T-helper 2 cell treated with Interferon-gamma antibody and Interleukin-4, amounts not matched to agents 5 μg/mL and 100 μg/mL, for 36 hours (primary cell): ENCODE data around the gene NNT.
"Not testable (repeated sequence)": the region's sequence is repeated elsewhere in the genome, so short reads cannot be mapped to it uniquely, and the experiment has no call there.

Experiments used
- DNase-seq: peaks from one replicate; pipeline ENCODE4 v3.0.0; 2021; ENCODE audit warnings: low spot score
- H3K27ac Mint-ChIP-seq: one replicate; pipeline ENCODE4 v1.8.0; 2021; ENCODE audit warnings: mild to moderate bottlenecking, mixed read lengths
- H3K27me3 Mint-ChIP-seq: one replicate; pipeline ENCODE4 v1.8.0; 2021; ENCODE audit warnings: low read depth, mixed read lengths
- H3K36me3 Mint-ChIP-seq: one replicate; pipeline ENCODE4 v1.8.0; 2021; ENCODE audit warnings: low read depth, mixed read lengths
- H3K4me1 Mint-ChIP-seq: one replicate; pipeline ENCODE4 v1.8.0; 2021; ENCODE audit warnings: low read depth, mixed read lengths
- H3K4me3 Mint-ChIP-seq: one replicate; pipeline ENCODE4 v1.8.0; 2022; ENCODE audit warnings: mild to moderate bottlenecking, moderate library complexity, mixed read lengths
- H3K9me3 Mint-ChIP-seq: one replicate; pipeline ENCODE4 v1.8.0; 2021; ENCODE audit warnings: mixed read lengths

The NNT gene

GRCh38 chr5:43570450-43571158 is 32.4 kb upstream of the NNT start:
- H3K9me3 Mint-ChIP-seq, result no peaks in the 10 kb centered on the region
- H3K4me1 Mint-ChIP-seq, result no peaks in the 10 kb centered on the region
- H3K27ac Mint-ChIP-seq, result no peak overlapping the region
- peaks cover 9% of the 10 kb centered on the region for H3K36me3 Mint-ChIP-seq
- H3K27me3 Mint-ChIP-seq, result no peaks in the 10 kb centered on the region
- no peak overlapping the region for H3K4me3 Mint-ChIP-seq
- DNase-seq, result no peak

- Mint-ChIP-seq H3K9me3 (no peaks in the 10 kb centered on the region), H3K27ac (no peak overlapping the region), H3K27me3 (no peaks in the 10 kb centered on the region)
Observed at GRCh38 chr5:43571237-43571636, 31.7 kb upstream of the NNT start.

GRCh38 chr5:43572357-43572756 is 30.6 kb upstream of the NNT start:
- Mint-ChIP-seq H3K27ac (no peak overlapping the region), H3K4me3 (no peak overlapping the region), H3K27me3 (no peaks in the 10 kb centered on the region), H3K4me1 (no peaks in the 10 kb centered on the region), H3K36me3 (peaks cover 12% of the 10 kb centered on the region), H3K9me3 (no peaks in the 10 kb centered on the region)
- no peak for DNase-seq

More at GRCh38 chr5:43571237-43571636, 31.7 kb upstream of the NNT start:
- Mint-ChIP-seq H3K4me1 (no peaks in the 10 kb centered on the region), H3K36me3 (peaks cover 12% of the 10 kb centered on the region), H3K4me3 (no peak overlapping the region)
- no peak for DNase-seq

GRCh38 chr5:43573058-43573457 is 29.9 kb upstream of the NNT start:
- H3K9me3 Mint-ChIP-seq, result no peaks in the 10 kb centered on the region
- H3K4me3 Mint-ChIP-seq, result no peak overlapping the region
- H3K36me3 Mint-ChIP-seq, result peaks cover 12% of the 10 kb centered on the region
- H3K4me1 Mint-ChIP-seq, result no peaks in the 10 kb centered on the region
- H3K27ac Mint-ChIP-seq, result no peak overlapping the region
- no peaks in the 10 kb centered on the region for H3K27me3 Mint-ChIP-seq
- no peak for DNase-seq

- H3K4me3 Mint-ChIP-seq, H3K36me3 Mint-ChIP-seq, H3K27ac Mint-ChIP-seq, DNase-seq, H3K27me3 Mint-ChIP-seq, H3K4me1 Mint-ChIP-seq, H3K9me3 Mint-ChIP-seq: not testable (repeated sequence)
Observed at GRCh38 chr5:43580402-43581210, 22.4 kb upstream of the NNT start.

- H3K4me1 Mint-ChIP-seq, result peaks cover 2% of the 10 kb centered on the region
- H3K9me3 Mint-ChIP-seq, result no peaks in the 10 kb centered on the region
- peaks cover 9% of the 10 kb centered on the region for H3K36me3 Mint-ChIP-seq
- no peak overlapping the region for H3K4me3 Mint-ChIP-seq
- DNase-seq, result no peak
- H3K27ac Mint-ChIP-seq, result no peak overlapping the region
- no peaks in the 10 kb centered on the region for H3K27me3 Mint-ChIP-seq
Observed at GRCh38 chr5:43581398-43581797, 21.6 kb upstream of the NNT start.

GRCh38 chr5:43582082-43583005 is 20.6 kb upstream of the NNT start:
- peaks cover 9% of the 10 kb centered on the region for H3K36me3 Mint-ChIP-seq
- no peak for DNase-seq
- no peak overlapping the region for H3K4me3 Mint-ChIP-seq
- H3K27me3 Mint-ChIP-seq, result no peaks in the 10 kb centered on the region
- H3K9me3 Mint-ChIP-seq, result no peaks in the 10 kb centered on the region
- H3K27ac Mint-ChIP-seq, result no peak overlapping the region
- peaks cover 2% of the 10 kb centered on the region for H3K4me1 Mint-ChIP-seq

- Mint-ChIP-seq H3K36me3 (peaks cover 9% of the 10 kb centered on the region), H3K27ac (no peak overlapping the region), H3K4me1 (peaks cover 2% of the 10 kb centered on the region), H3K27me3 (no peaks in the 10 kb centered on the region), H3K4me3 (no peak overlapping the region), H3K9me3 (no peaks in the 10 kb centered on the region)
- DNase-seq, result no peak
Observed at GRCh38 chr5:43583724-43584123, 19.3 kb upstream of the NNT start.

GRCh38 chr5:43584166-43584699 is 18.7 kb upstream of the NNT start:
- H3K27ac Mint-ChIP-seq, result no peak overlapping the region
- DNase-seq, result no peak
- peaks cover 7% of the 10 kb centered on the region for H3K36me3 Mint-ChIP-seq
- H3K4me3 Mint-ChIP-seq, result no peak overlapping the region
- no peaks in the 10 kb centered on the region for H3K9me3 Mint-ChIP-seq
- H3K27me3 Mint-ChIP-seq, result no peaks in the 10 kb centered on the region
- peaks cover 2% of the 10 kb centered on the region for H3K4me1 Mint-ChIP-seq

- Mint-ChIP-seq H3K9me3 (no peaks in the 10 kb centered on the region), H3K27me3 (no peaks in the 10 kb centered on the region), H3K4me1 (peaks cover 4% of the 10 kb centered on the region), H3K36me3 (peaks cover 7% of the 10 kb centered on the region), H3K4me3 (no peak overlapping the region), H3K27ac (no peak overlapping the region)
- DNase-seq, result no peak
Observed at GRCh38 chr5:43588842-43589241, 14.1 kb upstream of the NNT start.

GRCh38 chr5:43589310-43589709 is 13.7 kb upstream of the NNT start:
- Mint-ChIP-seq H3K4me1 (peaks cover 4% of the 10 kb centered on the region), H3K27me3 (no peaks in the 10 kb centered on the region), H3K36me3 (peaks cover 7% of the 10 kb centered on the region), H3K27ac (no peak overlapping the region), H3K4me3 (no peak overlapping the region), H3K9me3 (no peaks in the 10 kb centered on the region)
- no peak for DNase-seq

GRCh38 chr5:43590700-43591099 is 12.3 kb upstream of the NNT start:
- no peak overlapping the region for H3K4me3 Mint-ChIP-seq
- DNase-seq, result no peak
- H3K36me3 Mint-ChIP-seq, result peaks cover 7% of the 10 kb centered on the region
- H3K9me3 Mint-ChIP-seq, result no peaks in the 10 kb centered on the region
- H3K4me1 Mint-ChIP-seq, result peaks cover 2% of the 10 kb centered on the region
- no peaks in the 10 kb centered on the region for H3K27me3 Mint-ChIP-seq
- H3K27ac Mint-ChIP-seq, result no peak overlapping the region

GRCh38 chr5:43592363-43592762 is 10.6 kb upstream of the NNT start:
- DNase-seq, result no peak
- H3K27me3 Mint-ChIP-seq, result no peaks in the 10 kb centered on the region
- H3K36me3 Mint-ChIP-seq, result peaks cover 5% of the 10 kb centered on the region
- no peak overlapping the region for H3K27ac Mint-ChIP-seq
- H3K9me3 Mint-ChIP-seq, result no peaks in the 10 kb centered on the region
- no peak overlapping the region for H3K4me3 Mint-ChIP-seq
- peaks cover 2% of the 10 kb centered on the region for H3K4me1 Mint-ChIP-seq
